Astrocyte (in vitro differentiated cells and primary cell): ENCODE data around the gene ARHGEF2. TPM values are rescaled to one million over a fixed set of nuclear protein-coding genes. Genes with fewer than 3 reads are reported as not detected.

Source experiments
- DNase-seq: peaks from one replicate; pipeline ENCODE4 v3.0.0-alpha.2; 2010; ENCODE audit warnings: low read depth
- FAIRE-seq: peaks from 2 replicates; lab custom pipeline; 2011; peaks lifted over from hg19 to GRCh38; lab: Jason Lieb, UNC
- H2AFZ ChIP-seq: 2 replicates; pipeline ENCODE4 v1.6.0; 2012; ENCODE audit warnings: low read depth, low read length, inconsistent platforms
- H3K27ac ChIP-seq: 2 replicates; pipeline ENCODE4 v1.5.1; 2011; ENCODE audit warnings: low read depth, low read length, inconsistent platforms
- H3K27me3 ChIP-seq: 2 replicates; pipeline ENCODE4 v1.6.0; 2011; ENCODE audit warnings: low read length, inconsistent platforms; ENCODE audit not compliant: insufficient read depth
- H3K36me3 ChIP-seq: 2 replicates; pipeline ENCODE4 v1.5.1; 2011; ENCODE audit warnings: low read length, inconsistent platforms; ENCODE audit not compliant: insufficient read depth
- H3K4me1 ChIP-seq: 2 replicates; pipeline ENCODE4 v1.5.1; 2011; ENCODE audit warnings: low read length, inconsistent platforms; ENCODE audit not compliant: insufficient read depth
- H3K4me2 ChIP-seq: 2 replicates; pipeline ENCODE4 v1.6.0; 2012; ENCODE audit warnings: low read length, inconsistent platforms
- H3K4me3 ChIP-seq: 2 replicates; pipeline ENCODE4 v1.5.1; 2011; ENCODE audit warnings: low read depth, mild to moderate bottlenecking, low read length, inconsistent platforms; ENCODE audit not compliant: insufficient read depth
- H3K79me2 ChIP-seq: 2 replicates; pipeline ENCODE4 v1.6.0; 2012; ENCODE audit warnings: mild to moderate bottlenecking, low read length, inconsistent platforms; ENCODE audit not compliant: insufficient read depth
- H3K9ac ChIP-seq: 2 replicates; pipeline ENCODE4 v1.6.0; 2012; ENCODE audit warnings: mild to moderate bottlenecking, low read length, inconsistent platforms
- H3K9me3 ChIP-seq: 2 replicates; pipeline ENCODE4 v1.5.1; 2012; ENCODE audit warnings: low read depth, mild to moderate bottlenecking, low read length, inconsistent platforms; ENCODE audit not compliant: insufficient read depth
- H4K20me1 ChIP-seq: 2 replicates; pipeline ENCODE4 v1.6.0; 2012; ENCODE audit warnings: low read length, inconsistent platforms; ENCODE audit not compliant: insufficient read depth
- H3K27ac Mint-ChIP-seq: one replicate; pipeline ENCODE4 v1.8.0; 2021; ENCODE audit warnings: mild to moderate bottlenecking, mixed read lengths; ENCODE audit not compliant: unreplicated experiment
- H3K27me3 Mint-ChIP-seq: one replicate; pipeline ENCODE4 v1.8.0; 2021; ENCODE audit warnings: low read depth, mixed read lengths; ENCODE audit not compliant: unreplicated experiment
- H3K36me3 Mint-ChIP-seq: one replicate; pipeline ENCODE4 v1.8.0; 2021; ENCODE audit warnings: low read depth, mixed read lengths; ENCODE audit not compliant: unreplicated experiment
- H3K4me1 Mint-ChIP-seq: one replicate; pipeline ENCODE4 v1.8.0; 2021; ENCODE audit warnings: low read depth, mixed read lengths; ENCODE audit not compliant: unreplicated experiment
- H3K4me3 Mint-ChIP-seq: one replicate; pipeline ENCODE4 v1.8.0; 2021; ENCODE audit warnings: mild to moderate bottlenecking, moderate library complexity, mixed read lengths; ENCODE audit not compliant: unreplicated experiment
- H3K9me3 Mint-ChIP-seq: one replicate; pipeline ENCODE4 v1.8.0; 2021; ENCODE audit warnings: mild to moderate bottlenecking, mixed read lengths; ENCODE audit not compliant: unreplicated experiment
- EZH2 ChIP-seq: IDR thresholded peaks from 2 replicates; pipeline ENCODE4 v1.6.1; 2012; ENCODE audit warnings: mild to moderate bottlenecking, low read length, inconsistent platforms; ENCODE audit not compliant: insufficient read depth
- total RNA-seq: library from RNA; stranded (reverse); gene quantifications from 2 replicates; pipeline ENCODE4 v1.2.1, GENCODE V29; 2021
- TF ChIP-seq, protein P1 (sequence below): IDR thresholded peaks from 2 replicates; pipeline ENCODE4 v1.5.1; 2011; ENCODE audit warnings: low read depth, mild to moderate bottlenecking, inconsistent platforms, low read length, moderate library complexity; ENCODE audit not compliant: insufficient read depth

Gene ARHGEF2
- total RNA-seq, 1 donor from 2014 or later, result 99.3 TPM

DNA sequence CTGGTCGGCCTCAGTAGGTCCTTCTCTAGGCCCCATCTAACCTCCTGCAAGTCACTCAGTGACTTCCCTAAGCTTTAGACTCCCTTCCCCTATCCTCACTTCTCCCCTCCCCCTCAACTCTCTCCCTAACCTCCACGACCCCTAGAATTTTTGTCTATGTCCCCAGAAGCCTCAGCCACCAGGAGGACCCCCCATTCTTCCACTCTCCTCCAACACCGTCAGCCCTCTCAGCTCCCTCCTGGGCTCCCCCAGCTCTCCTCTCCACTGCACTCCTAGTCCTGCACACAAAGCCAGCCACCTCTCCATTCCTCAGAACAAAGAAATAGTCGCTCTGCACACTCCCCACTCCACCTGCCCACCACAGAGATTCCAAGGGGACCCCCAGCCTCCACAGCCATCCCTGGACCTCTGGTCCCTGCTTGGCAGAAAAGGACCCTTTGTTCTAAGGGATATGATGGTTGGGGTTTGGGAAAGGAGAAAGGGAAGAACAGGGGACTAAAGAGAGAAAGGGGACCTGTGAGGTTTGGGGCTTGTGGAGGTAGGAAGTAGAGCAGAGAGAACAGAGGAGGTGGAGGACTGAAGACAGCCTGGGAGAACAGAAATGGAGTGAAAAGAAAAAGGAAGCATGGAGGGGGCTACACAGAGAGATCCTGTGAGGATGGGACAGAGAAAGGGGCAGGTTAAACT lies 2.8 kb downstream of the ARHGEF2 start:
- DNase-seq (no peak), FAIRE-seq (no peak)
- TF ChIP-seq, protein P1, sequence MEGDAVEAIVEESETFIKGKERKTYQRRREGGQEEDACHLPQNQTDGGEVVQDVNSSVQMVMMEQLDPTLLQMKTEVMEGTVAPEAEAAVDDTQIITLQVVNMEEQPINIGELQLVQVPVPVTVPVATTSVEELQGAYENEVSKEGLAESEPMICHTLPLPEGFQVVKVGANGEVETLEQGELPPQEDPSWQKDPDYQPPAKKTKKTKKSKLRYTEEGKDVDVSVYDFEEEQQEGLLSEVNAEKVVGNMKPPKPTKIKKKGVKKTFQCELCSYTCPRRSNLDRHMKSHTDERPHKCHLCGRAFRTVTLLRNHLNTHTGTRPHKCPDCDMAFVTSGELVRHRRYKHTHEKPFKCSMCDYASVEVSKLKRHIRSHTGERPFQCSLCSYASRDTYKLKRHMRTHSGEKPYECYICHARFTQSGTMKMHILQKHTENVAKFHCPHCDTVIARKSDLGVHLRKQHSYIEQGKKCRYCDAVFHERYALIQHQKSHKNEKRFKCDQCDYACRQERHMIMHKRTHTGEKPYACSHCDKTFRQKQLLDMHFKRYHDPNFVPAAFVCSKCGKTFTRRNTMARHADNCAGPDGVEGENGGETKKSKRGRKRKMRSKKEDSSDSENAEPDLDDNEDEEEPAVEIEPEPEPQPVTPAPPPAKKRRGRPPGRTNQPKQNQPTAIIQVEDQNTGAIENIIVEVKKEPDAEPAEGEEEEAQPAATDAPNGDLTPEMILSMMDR, result no peak
- TF ChIP-seq EZH2, result no peak
- H3K27me3 Mint-ChIP-seq, result no peaks in the 10 kb centered on the region
- no peaks in the 10 kb centered on the region for H3K9me3 Mint-ChIP-seq
- Histone ChIP-seq H3K4me2 (peak overlapping the region; percentile 96), H3K4me3 (peak overlapping the region; percentile 81), H3K9ac (peak overlapping the region; percentile 94), H3K4me1 (peaks cover 66% of the 10 kb centered on the region), H3K36me3 (no peaks in the 10 kb centered on the region), H3K27me3 (no peaks in the 10 kb centered on the region), H3K9me3 (no peaks in the 10 kb centered on the region), H3K79me2 (peaks cover 99% of the 10 kb centered on the region), H2AFZ (no peak overlapping the region), H3K27ac (peak overlapping the region; percentile 93), H4K20me1 (peaks cover 68% of the 10 kb centered on the region)
- H3K27ac Mint-ChIP-seq, result peak overlapping the region; percentile 83
- H3K4me1 Mint-ChIP-seq, result peaks cover 48% of the 10 kb centered on the region
- peak overlapping the region; percentile 95 for H3K4me3 Mint-ChIP-seq
- H3K36me3 Mint-ChIP-seq, result peaks cover 5% of the 10 kb centered on the region

DNA sequence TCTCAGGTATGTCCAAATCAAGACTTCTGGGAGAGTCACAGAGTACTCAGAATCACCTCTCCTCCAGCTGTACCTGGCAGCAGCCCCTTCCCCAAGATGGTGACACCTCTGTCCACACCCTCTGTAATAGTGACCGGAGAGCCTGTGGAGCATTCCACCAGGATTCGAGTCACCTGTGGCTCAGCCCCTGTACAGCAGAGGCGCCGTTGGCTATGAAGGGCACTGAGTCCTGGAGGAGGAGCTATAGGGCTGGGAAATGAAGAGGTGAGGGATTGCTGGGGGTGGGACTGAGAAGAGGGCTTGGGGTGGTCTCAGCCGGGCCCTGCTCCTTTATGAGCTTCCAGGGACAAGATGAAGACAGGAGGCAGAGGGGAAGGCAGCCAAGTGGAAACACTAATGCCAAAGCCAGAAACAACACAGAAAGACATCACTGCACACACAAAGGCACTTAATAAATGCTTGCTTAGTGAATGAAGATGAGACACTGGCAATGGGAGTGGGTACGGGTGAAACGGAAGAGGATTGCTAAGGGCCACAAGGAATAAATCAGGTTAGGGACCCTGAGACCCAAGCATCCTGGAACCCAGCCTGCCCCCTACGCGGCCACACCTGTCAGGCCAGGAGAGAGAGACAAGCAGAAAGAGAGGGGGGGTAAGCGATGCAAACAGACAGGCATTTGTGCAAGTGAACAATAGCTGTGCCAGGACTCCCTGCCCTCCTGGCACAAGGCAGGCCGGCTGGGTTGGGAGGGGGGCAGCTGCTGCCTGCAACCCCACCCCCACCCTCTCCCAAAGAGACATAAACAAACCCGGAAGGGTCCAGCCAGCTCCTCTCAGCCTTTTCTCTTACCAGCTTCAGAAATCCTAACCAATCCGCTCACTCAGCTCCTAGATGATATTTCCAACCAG lies 3.9 kb downstream of the ARHGEF2 start:
- H3K27me3 ChIP-seq, result no peaks in the 10 kb centered on the region
- peaks cover 66% of the 10 kb centered on the region for H3K4me1 ChIP-seq
- Mint-ChIP-seq H3K36me3 (peaks cover 10% of the 10 kb centered on the region), H3K9me3 (no peaks in the 10 kb centered on the region), H3K4me3 (peak overlapping the region; percentile 95), H3K27ac (peak overlapping the region; percentile 20), H3K27me3 (no peaks in the 10 kb centered on the region), H3K4me1 (peaks cover 49% of the 10 kb centered on the region)
- H4K20me1 ChIP-seq, result peaks cover 79% of the 10 kb centered on the region
- H3K4me2 ChIP-seq, result peak overlapping the region; percentile 96
- peaks cover 99% of the 10 kb centered on the region for H3K79me2 ChIP-seq
- H3K9me3 ChIP-seq, result no peaks in the 10 kb centered on the region
- peaks cover 2% of the 10 kb centered on the region for H3K36me3 ChIP-seq
- TF ChIP-seq EZH2, result no peak
- TF ChIP-seq, protein P1, result no peak
- H2AFZ ChIP-seq, result no peak overlapping the region
- H3K27ac ChIP-seq, result peak overlapping the region; percentile 93
- no peak for DNase-seq
- no peak for FAIRE-seq
- peak overlapping the region; percentile 81 for H3K4me3 ChIP-seq
- H3K9ac ChIP-seq, result peak overlapping the region; percentile 94
